Prostate gland (tissue), 2 donors: Measurements from ENCODE around the gene TNRC6C. TPM values are rescaled to one million over a fixed set of nuclear protein-coding genes. Genes with fewer than 3 reads are reported as not detected.

ENCODE experiments used
- DNase-seq: peaks from one replicate; pipeline ENCODE4 v3.0.0-alpha.2; 2019; ENCODE audit warnings: low spot score
- H3K27ac ChIP-seq, 2 donors: fragments of 200-600 bp; sonication (generic); 2 replicates each; pipeline ENCODE4 v1.5.1; 2017 to 2019
- H3K27me3 ChIP-seq: fragments of 200-600 bp; sonication (generic); replicated peaks from 2 replicates; pipeline ENCODE4 v1.5.1; 2019; ENCODE audit not compliant: insufficient read depth
- H3K36me3 ChIP-seq, 2 donors: fragments of 200-600 bp; sonication (generic); 1 replicate in 1 of 2; 2 replicates in 1 of 2; pipeline versions ENCODE4 v1.5.1 to v1.8.1; 2017 to 2019
- H3K4me1 ChIP-seq: fragments of 200-600 bp; sonication (generic); replicated peaks from 2 replicates; pipeline ENCODE4 v1.5.1; 2019
- H3K4me3 ChIP-seq, 2 donors: fragments of 200-600 bp; sonication (generic); 2 replicates each; pipeline ENCODE4 v1.5.1; 2017 to 2019
- H3K9me3 ChIP-seq: fragments of 200-600 bp; sonication (generic); 2 replicates; pipeline ENCODE4 v1.5.1; 2017
- POLR2A ChIP-seq: fragments of 450-650 bp; IDR thresholded peaks from one replicate; pipeline ENCODE4 v1.6.1; 2016; ENCODE audit warnings: antibody characterized with exemption, mild to moderate bottlenecking
- POLR2AphosphoS5 ChIP-seq: sonication (generic); formaldehyde crosslinking; IDR thresholded peaks from one replicate; pipeline ENCODE4 v1.6.1; 2017; ENCODE audit warnings: antibody characterized with exemption
- WGBS: methylation state at CpG from one replicate; pipeline ENCODE4 v1.1.5; 2018; 5-methylcytosine and 5-hydroxymethylcytosine counted together
- intact Hi-C: fragments of 100-400 bp; cut with DNase I; formaldehyde crosslinking; loops from one replicate; pipeline ENCODE4 v1.14.2; 2022
- total RNA-seq, 2 donors: library from RNA; depleted of rRNA; stranded (reverse); fragments of >200 nt; gene quantifications; one replicate each; pipeline ENCODE4 v1.1.0, GENCODE V29; 2016
- TF ChIP-seq, protein P1 (sequence below), 4 experiments: fragments of 200-600 bp in 2 of 4; fragments of 450-650 bp in 2 of 4; sonication (generic) in 2 of 4; IDR thresholded peaks; 1 replicate in 3 of 4; 2 replicates in 1 of 4; pipeline ENCODE4 v1.5.1; 2016 to 2019; ENCODE audit warnings: antibody characterized with exemption in 4 of 4, mild to moderate bottlenecking in 2 of 4, moderate library complexity in 2 of 4

TNRC6C gene
- total RNA-seq, 2 donors from 2014 or later: 15.5 to 29.7 TPM

GRCh38 chr17:78105551-78105950, 147.0 kb downstream of the TNRC6C start:
- intact Hi-C loops: loop anchor here (10.0 kb wide), 1 partner anchor 61 kb away; no protein-coding TSS in a partner anchor
- Histone ChIP-seq H3K27me3 (no peaks in the 10 kb centered on the region), H3K36me3 (peaks cover 0 to 6% of the 10 kb centered on the region in 2 donors), H3K9me3 (no peaks in the 10 kb centered on the region), H3K27ac (peak overlapping the region in 1 of 2 donors; percentile 11), H3K4me1 (no peaks in the 10 kb centered on the region), H3K4me3 (no peak overlapping the region)
- WGBS: 53% methylated on average over 13 of the region's 13 CpGs
- no peak for DNase-seq
- TF ChIP-seq, protein P1, sequence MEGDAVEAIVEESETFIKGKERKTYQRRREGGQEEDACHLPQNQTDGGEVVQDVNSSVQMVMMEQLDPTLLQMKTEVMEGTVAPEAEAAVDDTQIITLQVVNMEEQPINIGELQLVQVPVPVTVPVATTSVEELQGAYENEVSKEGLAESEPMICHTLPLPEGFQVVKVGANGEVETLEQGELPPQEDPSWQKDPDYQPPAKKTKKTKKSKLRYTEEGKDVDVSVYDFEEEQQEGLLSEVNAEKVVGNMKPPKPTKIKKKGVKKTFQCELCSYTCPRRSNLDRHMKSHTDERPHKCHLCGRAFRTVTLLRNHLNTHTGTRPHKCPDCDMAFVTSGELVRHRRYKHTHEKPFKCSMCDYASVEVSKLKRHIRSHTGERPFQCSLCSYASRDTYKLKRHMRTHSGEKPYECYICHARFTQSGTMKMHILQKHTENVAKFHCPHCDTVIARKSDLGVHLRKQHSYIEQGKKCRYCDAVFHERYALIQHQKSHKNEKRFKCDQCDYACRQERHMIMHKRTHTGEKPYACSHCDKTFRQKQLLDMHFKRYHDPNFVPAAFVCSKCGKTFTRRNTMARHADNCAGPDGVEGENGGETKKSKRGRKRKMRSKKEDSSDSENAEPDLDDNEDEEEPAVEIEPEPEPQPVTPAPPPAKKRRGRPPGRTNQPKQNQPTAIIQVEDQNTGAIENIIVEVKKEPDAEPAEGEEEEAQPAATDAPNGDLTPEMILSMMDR (IDR thresholded peaks at IDR 0.05): no peak
- TF ChIP-seq POLR2A: no peak
- TF ChIP-seq POLR2AphosphoS5: no peak

GRCh38 chr17:78106211-78106610, 147.7 kb downstream of the TNRC6C start:
- H3K36me3 ChIP-seq: peaks cover 0 to 6% of the 10 kb centered on the region in 2 donors

GRCh38 chr17:78107457-78107856, 149.0 kb downstream of the TNRC6C start:
- intact Hi-C loops: loop anchor here (10.0 kb wide), 1 partner anchor 63 kb away; no protein-coding TSS in a partner anchor
- Histone ChIP-seq H3K27ac (no peak overlapping the region), H3K4me3 (no peak overlapping the region), H3K27me3 (no peaks in the 10 kb centered on the region), H3K9me3 (no peaks in the 10 kb centered on the region), H3K36me3 (peaks cover 0 to 6% of the 10 kb centered on the region in 2 donors), H3K4me1 (no peaks in the 10 kb centered on the region)
- TF ChIP-seq, protein P1 (IDR thresholded peaks at IDR 0.05): no peak
- TF ChIP-seq POLR2AphosphoS5 (no peak), POLR2A (no peak)
- no peak for DNase-seq
- 54% methylated on average over 10 of the region's 10 CpGs for WGBS

More at GRCh38 chr17:78106211-78106610, 147.7 kb downstream of the TNRC6C start:
- no peaks in the 10 kb centered on the region for H3K9me3 ChIP-seq
- no peak overlapping the region for H3K4me3 ChIP-seq
- peak overlapping the region in 1 of 2 donors; percentile 11 for H3K27ac ChIP-seq
- TF ChIP-seq POLR2AphosphoS5: no peak
- intact Hi-C loops: loop anchor here (10.0 kb wide), 1 partner anchor 61 kb away; no protein-coding TSS in a partner anchor
- H3K27me3 ChIP-seq: no peaks in the 10 kb centered on the region
- DNase-seq: no peak
- WGBS: 92% methylated on average over 15 of the region's 15 CpGs
- H3K4me1 ChIP-seq: no peaks in the 10 kb centered on the region

DNA sequence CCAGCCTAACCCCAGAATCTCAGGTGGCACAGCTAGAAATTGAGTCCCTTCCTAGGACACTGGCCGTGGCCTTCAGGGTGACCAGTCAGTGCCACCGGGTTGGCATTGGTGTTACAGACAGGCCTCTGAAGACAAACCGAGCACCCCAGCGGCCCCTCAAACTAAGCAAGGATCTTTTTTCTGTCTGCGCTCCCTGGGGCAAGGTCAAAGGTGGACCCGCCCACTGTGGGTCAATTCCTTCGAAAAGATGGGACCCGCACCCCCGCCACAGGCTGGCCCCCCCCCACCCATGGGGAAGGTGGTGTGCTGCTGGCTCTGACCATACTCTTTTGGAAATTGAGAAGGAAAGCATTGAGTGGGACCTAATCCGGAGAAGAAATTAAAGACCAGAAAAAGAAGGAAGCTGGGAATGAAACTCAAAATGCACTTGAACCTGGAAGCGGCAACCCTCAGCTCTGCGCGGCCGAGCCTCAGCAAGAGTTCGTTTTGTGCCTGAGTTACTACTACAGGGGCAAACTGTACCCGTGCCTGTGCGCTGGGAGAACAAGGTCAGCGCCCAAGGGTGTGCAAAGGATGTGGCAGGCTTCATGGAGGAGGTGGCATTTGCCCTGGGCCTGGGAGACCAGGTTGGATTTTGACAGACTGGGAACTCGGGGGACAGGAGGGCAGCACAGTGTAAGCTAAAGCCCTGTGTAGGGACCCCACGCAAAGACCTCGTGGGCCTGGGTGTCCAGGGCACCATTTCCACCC, 149.6 kb downstream of the TNRC6C start:
- DNase-seq: no peak
- Histone ChIP-seq H3K9me3 (no peaks in the 10 kb centered on the region), H3K4me1 (peaks cover 4% of the 10 kb centered on the region), H3K27ac (no peak overlapping the region), H3K27me3 (no peaks in the 10 kb centered on the region), H3K36me3 (peaks cover 0 to 6% of the 10 kb centered on the region in 2 donors), H3K4me3 (no peak overlapping the region)
- WGBS: 91% methylated on average over 21 of the region's 21 CpGs
- TF ChIP-seq, protein P1 (IDR thresholded peaks at IDR 0.05): no peak
- no peak for TF ChIP-seq POLR2A
- TF ChIP-seq POLR2AphosphoS5: no peak
- intact Hi-C loops: loop anchor here (10.0 kb wide), 1 partner anchor 63 kb away; no protein-coding TSS in a partner anchor

- Histone ChIP-seq H3K27me3 (no peaks in the 10 kb centered on the region), H3K4me1 (peaks cover 4% of the 10 kb centered on the region), H3K27ac (no peak overlapping the region), H3K36me3 (peaks cover 0 to 6% of the 10 kb centered on the region in 2 donors), H3K4me3 (no peak overlapping the region), H3K9me3 (no peaks in the 10 kb centered on the region)
- DNase-seq: no peak
- TF ChIP-seq POLR2AphosphoS5: no peak
- no peak for TF ChIP-seq POLR2A
- TF ChIP-seq, protein P1 (IDR thresholded peaks at IDR 0.05): no peak
- WGBS: 77% methylated on average over 18 of the region's 18 CpGs
- intact Hi-C loops: loop anchor here (10.0 kb wide), 1 partner anchor 64 kb away; no protein-coding TSS in a partner anchor
These were observed 150.4 kb downstream of the TNRC6C start for GRCh38 chr17:78108726-78109488.
